KMS-11 (cell line): ENCODE results near the gene KRT38.
"Not testable (repeated sequence)": the region's sequence is repeated elsewhere in the genome, so short reads cannot be mapped to it uniquely, and the experiment has no call there.

Experiments
- H2AFZ ChIP-seq: fragments of 200-600 bp; sonication (generic); 2 replicates; pipeline ENCODE4 v1.6.1; 2016; ENCODE audit warnings: antibody characterized with exemption, mixed run types, low read depth
- H3K27ac ChIP-seq: fragments of 200-600 bp; sonication (generic); 2 replicates; pipeline ENCODE4 v1.6.1; 2016; ENCODE audit warnings: mild to moderate bottlenecking, mixed run types
- H3K27me3 ChIP-seq: fragments of 200-600 bp; sonication (generic); 2 replicates; pipeline ENCODE4 v1.6.1; 2017; ENCODE audit warnings: mild to moderate bottlenecking, low read depth, mixed run types, moderate library complexity; ENCODE audit not compliant: insufficient read depth
- H3K36me3 ChIP-seq: fragments of 200-600 bp; sonication (generic); 2 replicates; pipeline ENCODE4 v1.6.1; 2017; ENCODE audit warnings: mild to moderate bottlenecking, mixed run types; ENCODE audit not compliant: insufficient read depth
- H3K4me1 ChIP-seq: fragments of 200-600 bp; sonication (generic); 2 replicates; pipeline ENCODE4 v1.6.1; 2016; ENCODE audit warnings: mild to moderate bottlenecking, low read depth, mixed run types; ENCODE audit not compliant: poor library complexity, severe bottlenecking
- H3K4me2 ChIP-seq: fragments of 200-600 bp; sonication (generic); 2 replicates; pipeline ENCODE4 v1.7.0; 2016; ENCODE audit warnings: mild to moderate bottlenecking, mixed run types
- H3K4me3 ChIP-seq: fragments of 200-600 bp; sonication (generic); IDR thresholded peaks from 2 replicates; pipeline ENCODE4 v1.6.1; 2017; ENCODE audit warnings: low read depth, low read length, mixed read lengths; ENCODE audit not compliant: insufficient read depth
- H3K79me2 ChIP-seq: fragments of 200-600 bp; sonication (generic); 2 replicates; pipeline ENCODE4 v1.6.1; 2016; ENCODE audit warnings: low read depth, mixed run types; ENCODE audit not compliant: insufficient read depth
- H3K9ac ChIP-seq: fragments of 200-600 bp; sonication (generic); 2 replicates; pipeline ENCODE4 v1.6.1; 2016; ENCODE audit warnings: mild to moderate bottlenecking, mixed run types
- H4K20me1 ChIP-seq: fragments of 200-600 bp; sonication (generic); 2 replicates; pipeline ENCODE4 v1.6.1; 2016; ENCODE audit warnings: mild to moderate bottlenecking, mixed run types; ENCODE audit not compliant: insufficient read depth
- TF ChIP-seq, protein P1 (sequence below): fragments of 200-600 bp; sonication (generic); conservative IDR thresholded peaks from 2 replicates; pipeline ENCODE4 v1.6.1; 2017; ENCODE audit warnings: low read depth, mild to moderate bottlenecking, antibody characterized with exemption, low read length, moderate library complexity, mixed read lengths

Gene KRT38

DNA sequence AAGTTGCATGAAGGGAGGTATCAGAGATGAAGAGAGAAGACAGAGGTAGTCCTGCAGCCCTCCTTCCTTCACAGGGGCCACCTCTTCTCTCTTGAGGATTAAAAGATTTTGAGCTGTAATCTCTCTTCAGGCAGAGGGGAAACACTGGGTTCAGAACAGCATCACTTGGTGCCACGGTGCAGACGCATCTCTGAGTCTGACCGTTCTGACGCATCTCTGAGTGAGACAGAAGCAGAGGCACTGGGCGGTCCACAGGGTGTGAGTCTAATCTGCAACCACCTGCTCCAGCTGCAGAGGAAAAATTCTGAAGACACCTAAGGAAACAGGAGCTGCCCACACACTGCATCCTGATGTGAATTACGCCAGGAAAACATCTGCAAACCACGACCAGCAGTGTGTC is 11.1 kb downstream of the KRT38 start:
- Histone ChIP-seq H3K4me2 (no peak overlapping the region), H3K36me3 (no peaks in the 10 kb centered on the region), H3K27ac (no peak overlapping the region), H3K4me1 (no peaks in the 10 kb centered on the region), H4K20me1 (no peaks in the 10 kb centered on the region), H3K9ac (no peak overlapping the region), H3K4me3 (no peak overlapping the region), H2AFZ (no peak overlapping the region), H3K79me2 (no peaks in the 10 kb centered on the region), H3K27me3 (no peaks in the 10 kb centered on the region)
- TF ChIP-seq, protein P1, sequence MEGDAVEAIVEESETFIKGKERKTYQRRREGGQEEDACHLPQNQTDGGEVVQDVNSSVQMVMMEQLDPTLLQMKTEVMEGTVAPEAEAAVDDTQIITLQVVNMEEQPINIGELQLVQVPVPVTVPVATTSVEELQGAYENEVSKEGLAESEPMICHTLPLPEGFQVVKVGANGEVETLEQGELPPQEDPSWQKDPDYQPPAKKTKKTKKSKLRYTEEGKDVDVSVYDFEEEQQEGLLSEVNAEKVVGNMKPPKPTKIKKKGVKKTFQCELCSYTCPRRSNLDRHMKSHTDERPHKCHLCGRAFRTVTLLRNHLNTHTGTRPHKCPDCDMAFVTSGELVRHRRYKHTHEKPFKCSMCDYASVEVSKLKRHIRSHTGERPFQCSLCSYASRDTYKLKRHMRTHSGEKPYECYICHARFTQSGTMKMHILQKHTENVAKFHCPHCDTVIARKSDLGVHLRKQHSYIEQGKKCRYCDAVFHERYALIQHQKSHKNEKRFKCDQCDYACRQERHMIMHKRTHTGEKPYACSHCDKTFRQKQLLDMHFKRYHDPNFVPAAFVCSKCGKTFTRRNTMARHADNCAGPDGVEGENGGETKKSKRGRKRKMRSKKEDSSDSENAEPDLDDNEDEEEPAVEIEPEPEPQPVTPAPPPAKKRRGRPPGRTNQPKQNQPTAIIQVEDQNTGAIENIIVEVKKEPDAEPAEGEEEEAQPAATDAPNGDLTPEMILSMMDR, result no peak

DNA sequence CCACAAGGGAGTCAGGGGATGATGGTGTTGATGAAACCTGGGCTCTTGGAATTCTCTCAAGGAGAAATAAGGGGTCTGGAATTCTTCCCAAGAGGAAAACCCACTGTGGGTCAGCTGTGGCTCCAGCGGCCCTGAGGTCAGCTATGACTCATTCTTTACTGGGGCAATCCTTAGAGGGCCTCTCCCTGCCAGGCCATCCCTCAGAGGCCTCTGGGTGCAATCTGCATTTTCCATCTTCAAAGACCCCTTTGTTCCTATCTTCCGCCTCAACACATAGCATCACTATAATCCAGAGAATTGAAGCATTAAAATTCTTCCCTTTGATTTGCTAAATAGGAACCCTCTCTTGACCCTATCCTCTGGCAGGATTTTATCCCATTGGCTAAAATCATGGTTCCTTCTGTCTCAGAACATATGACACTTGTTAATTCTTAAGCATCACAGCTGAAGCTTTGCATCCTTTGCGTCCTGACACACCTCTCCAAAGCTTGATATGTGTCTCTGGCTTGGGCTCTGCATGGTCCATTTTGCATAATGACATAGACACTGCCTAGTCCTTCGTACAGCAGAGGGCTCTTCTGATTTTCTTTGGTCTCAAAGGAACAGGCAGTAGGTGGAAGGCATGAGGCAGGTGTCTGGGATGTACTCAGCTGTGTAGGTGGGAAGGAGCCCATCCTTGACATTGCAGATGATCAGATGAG is 12.0 kb downstream of the KRT38 start:
- Histone ChIP-seq H3K4me3 (no peak overlapping the region), H3K4me2 (no peak overlapping the region), H3K79me2 (no peaks in the 10 kb centered on the region), H3K9ac (no peak overlapping the region), H3K27me3 (no peaks in the 10 kb centered on the region), H3K4me1 (no peaks in the 10 kb centered on the region), H2AFZ (no peak overlapping the region), H3K27ac (no peak overlapping the region), H3K36me3 (no peaks in the 10 kb centered on the region), H4K20me1 (no peaks in the 10 kb centered on the region)
- TF ChIP-seq, protein P1, result no peak

DNA sequence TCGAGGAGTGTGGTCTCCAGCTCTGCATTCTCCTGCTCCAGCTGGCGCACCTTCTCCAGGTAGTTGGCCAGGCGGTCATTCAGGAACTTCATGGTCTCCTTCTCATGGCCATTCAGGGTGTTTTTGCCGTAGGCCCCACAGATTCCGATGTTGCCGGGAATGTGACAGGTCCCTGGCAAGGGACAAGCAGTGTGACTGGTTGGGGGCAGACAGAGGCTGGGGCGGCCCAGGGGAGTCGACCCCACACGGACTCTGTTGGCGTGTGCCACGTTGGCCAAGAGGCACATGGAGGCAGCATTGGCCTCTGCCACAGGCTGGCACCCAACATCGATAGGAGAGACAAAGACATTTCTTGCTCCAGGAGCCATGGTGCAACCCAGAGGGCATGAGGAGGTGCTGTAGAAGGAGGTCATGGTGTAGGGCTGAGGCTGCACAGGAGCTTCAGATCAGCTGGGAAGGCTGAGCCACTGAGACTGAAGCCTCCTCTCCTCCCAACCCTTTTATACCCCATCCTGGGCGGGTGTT is 16.6 kb downstream of the KRT38 start, which contains the start of gene KRT37:
TSS of gene KRT37 (minus strand) at position 475 of the 525 bp plus-strand sequence. CDS start at position 413, 62 bp downstream.
- Histone ChIP-seq H3K4me2 (no peak within 1 kb of the TSS), H3K36me3 (no peaks in the 10 kb centered on the region), H3K79me2 (no peaks in the 10 kb centered on the region), H4K20me1 (no peaks in the 10 kb centered on the region), H3K4me1 (no peaks in the 10 kb centered on the region), H3K27me3 (no peaks in the 10 kb centered on the region; the same call in 1 of the 2 replicates), H3K9ac (no peak within 1 kb of the TSS), H2AFZ (no peak within 1 kb of the TSS), H3K27ac (no peak within 1 kb of the TSS), H3K4me3 (no peak within 1 kb of the TSS)
- TF ChIP-seq, protein P1, result no peak

DNA sequence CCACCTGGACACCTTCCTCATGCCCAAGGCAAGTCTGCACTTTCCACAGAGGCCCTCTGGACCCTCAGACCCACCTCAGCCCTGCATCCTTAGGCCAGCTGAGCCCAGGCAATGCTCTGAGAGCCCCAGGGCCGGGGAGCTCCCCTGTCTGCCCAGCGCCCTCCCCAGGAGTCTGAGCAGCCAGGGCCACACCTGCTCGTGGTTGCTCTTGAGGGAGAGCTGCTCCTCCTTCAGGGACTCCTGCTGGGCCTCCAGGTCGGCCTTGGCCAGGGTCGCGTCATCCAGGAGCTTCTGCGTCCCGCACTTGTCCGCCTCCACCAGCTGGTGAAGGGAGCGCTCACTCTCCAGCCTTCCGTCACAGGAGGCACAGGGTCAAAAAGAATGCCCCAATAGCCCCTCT is 18.2 kb downstream of the KRT38 start:
- H3K27ac ChIP-seq, H3K9ac ChIP-seq, H3K4me3 ChIP-seq, H3K36me3 ChIP-seq, H2AFZ ChIP-seq, H3K27me3 ChIP-seq, H3K4me2 ChIP-seq, H3K79me2 ChIP-seq, H4K20me1 ChIP-seq, H3K4me1 ChIP-seq: not testable (repeated sequence)

DNA sequence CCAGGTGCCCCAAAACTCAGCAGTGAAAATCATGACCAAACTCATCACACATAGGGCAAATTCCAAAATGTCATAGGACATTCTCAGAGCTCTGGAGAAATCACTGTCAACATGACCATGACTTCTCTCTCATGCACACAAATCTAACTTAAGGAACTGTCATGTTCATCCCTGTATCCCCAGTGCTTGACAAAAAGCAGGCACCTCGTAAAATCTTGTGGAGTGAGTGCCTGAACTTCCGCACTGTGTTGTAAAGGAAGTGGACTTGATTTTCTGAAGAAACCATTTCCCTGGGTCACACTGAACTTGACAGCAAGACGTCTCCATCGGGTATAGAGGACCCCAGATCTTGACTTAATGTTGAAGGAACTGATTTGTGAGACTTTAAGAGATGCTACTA is 19.2 kb downstream of the KRT38 start:
- Histone ChIP-seq H3K4me2 (no peak overlapping the region), H3K36me3 (no peaks in the 10 kb centered on the region), H2AFZ (no peak overlapping the region), H3K4me3 (no peak overlapping the region), H3K79me2 (no peaks in the 10 kb centered on the region), H4K20me1 (no peaks in the 10 kb centered on the region), H3K27ac (no peak overlapping the region), H3K9ac (no peak overlapping the region), H3K4me1 (no peaks in the 10 kb centered on the region), H3K27me3 (no peaks in the 10 kb centered on the region; the same call in 1 of the 2 replicates)
- TF ChIP-seq, protein P1, result no peak
